ENCODE data around the gene SH3RF2.

DNA sequence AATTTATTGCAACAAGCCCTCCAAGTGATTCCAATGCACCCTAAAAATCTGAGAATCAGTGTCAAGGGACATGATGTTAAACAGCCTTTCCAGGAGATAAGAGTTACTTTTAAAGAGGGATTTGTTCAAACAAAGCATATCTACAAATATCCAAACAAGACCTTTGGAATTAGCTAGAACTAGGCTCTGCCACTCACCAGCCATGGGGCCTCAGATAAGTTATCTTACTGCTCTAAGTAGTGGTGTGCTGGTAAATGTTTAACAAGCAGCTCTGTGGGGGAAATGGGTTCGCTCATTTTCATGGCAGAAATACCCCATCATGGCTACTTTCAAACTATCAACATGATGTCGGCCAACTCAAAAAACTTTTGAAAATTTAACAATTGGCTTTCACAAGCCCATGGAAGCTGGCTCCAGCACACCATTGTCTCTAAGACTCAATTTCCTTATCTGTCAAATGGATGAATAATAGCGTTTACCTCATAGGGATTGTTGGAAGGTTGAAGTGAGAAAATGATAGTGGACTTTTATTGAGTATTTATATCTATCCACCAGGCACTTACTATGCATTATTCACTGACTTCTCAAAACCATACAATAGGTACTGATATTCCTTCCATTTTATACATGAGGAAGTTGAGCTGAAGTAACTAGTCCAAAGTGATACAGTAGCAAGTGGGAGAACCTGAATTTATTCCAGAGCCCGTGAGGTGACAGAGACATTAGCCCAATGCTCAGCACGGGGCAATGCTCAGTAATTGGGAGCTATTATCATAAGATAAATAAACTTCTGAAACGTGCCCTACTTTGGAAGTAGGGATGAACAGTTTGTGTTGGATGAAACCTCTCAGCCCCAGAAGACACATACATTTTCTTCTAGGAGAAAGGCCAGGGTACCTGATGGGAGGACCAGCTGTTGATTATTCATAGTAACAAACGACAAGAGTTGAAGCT, 43.2 kb downstream of the SH3RF2 start:
- TF ChIP-seq POLR2A (IDR thresholded peaks at IDR 0.05) (no peak), CTCF (IDR thresholded peaks at IDR 0.05) (no peak)
